Uterus (tissue), 4 donors: ENCODE measurements around the gene ADAMTS9. TPM values are rescaled to one million over a fixed set of nuclear protein-coding genes. Genes with fewer than 3 reads are reported as not detected.

Experiments used
- DNase-seq, 2 donors: peaks; one replicate each; pipeline ENCODE4 v3.0.0-alpha.2; 2019 to 2020
- H3K27ac ChIP-seq, 2 donors: fragments of 200-600 bp; sonication (generic); 1 replicate in 1 of 2; 2 replicates in 1 of 2; pipeline ENCODE4 v1.5.1; 2016 to 2018
- H3K27me3 ChIP-seq, 2 donors: fragments of 200-600 bp; sonication (generic); one replicate each; pipeline ENCODE4 v1.5.1; 2018 to 2019; ENCODE audit warnings: control low read depth in 1 of 2
- H3K36me3 ChIP-seq, 2 donors: fragments of 200-600 bp; sonication (generic); one replicate each; pipeline ENCODE4 v1.5.1; 2019; ENCODE audit warnings: control low read depth in 1 of 2
- H3K4me1 ChIP-seq, 2 donors: fragments of 200-600 bp; sonication (generic); one replicate each; pipeline ENCODE4 v1.5.1; 2018 to 2019; ENCODE audit warnings: control low read depth in 1 of 2
- H3K4me3 ChIP-seq, 2 donors: fragments of 200-600 bp; sonication (generic); 1 replicate in 1 of 2; 2 replicates in 1 of 2; pipeline ENCODE4 v1.5.1; 2018 to 2019; ENCODE audit warnings: mild to moderate bottlenecking in 1 of 2
- H3K9me3 ChIP-seq, 2 donors: fragments of 200-600 bp; sonication (generic); one replicate each; pipeline ENCODE4 v1.5.1; 2019; ENCODE audit warnings: control low read depth in 1 of 2
- CTCF ChIP-seq, 4 experiments: fragments of 200-600 bp in 2 of 4; fragments of 450-650 bp in 2 of 4; sonication (generic) in 2 of 4; IDR thresholded peaks; one replicate each; pipeline ENCODE4 v1.5.1; 2016 to 2019; ENCODE audit warnings: antibody characterized with exemption in 4 of 4, mild to moderate bottlenecking in 2 of 4, moderate library complexity in 1 of 4
- POLR2A ChIP-seq, 2 donors: fragments of 450-650 bp; IDR thresholded peaks; one replicate each; pipeline ENCODE4 v1.6.1; 2016; ENCODE audit warnings: antibody characterized with exemption in 2 of 2, mild to moderate bottlenecking in 1 of 2, moderate library complexity in 1 of 2
- intact Hi-C: fragments of 100-400 bp; cut with DNase I; formaldehyde crosslinking; loops from one replicate; pipeline ENCODE4 v1.15.1; 2023; ENCODE audit warnings: low total_unique reads
- total RNA-seq, 4 donors: library from RNA; depleted of rRNA in 3 of 4; stranded (reverse); fragments of >200 nt in 3 of 4; gene quantifications; one replicate each; pipeline versions ENCODE4 v1.1.0 to v1.2.4, GENCODE V29; 2014 to 2023
- donor health status: DM: yes; HTN: yes; CAD: no.

ADAMTS9 gene
- total RNA-seq, 4 donors from 2014 or later = 17.4 to 197 (median 160) TPM

GRCh38 chr3:64508140-64508539 lies 179.7 kb downstream of the ADAMTS9 start:
- intact Hi-C loops = no loop called here
- no peaks in the 10 kb centered on the region for H3K4me1 ChIP-seq
- no peaks in the 10 kb centered on the region for H3K36me3 ChIP-seq
- TF ChIP-seq CTCF (IDR thresholded peaks at IDR 0.05) = no peak
- no peaks in the 10 kb centered on the region for H3K9me3 ChIP-seq
- no peak overlapping the region for H3K4me3 ChIP-seq
- H3K27me3 ChIP-seq = no peaks in the 10 kb centered on the region
- DNase-seq = no peak
- H3K27ac ChIP-seq = no peak overlapping the region

GRCh38 chr3:64506255-64506654 lies 181.5 kb downstream of the ADAMTS9 start:
- TF ChIP-seq CTCF (IDR thresholded peaks at IDR 0.05) (no peak), POLR2A (IDR thresholded peaks at IDR 0.05) (no peak)
- no peaks in the 10 kb centered on the region for H3K36me3 ChIP-seq
- H3K4me3 ChIP-seq = no peak overlapping the region
- H3K4me1 ChIP-seq = no peaks in the 10 kb centered on the region
- no peaks in the 10 kb centered on the region for H3K9me3 ChIP-seq
- no peak for DNase-seq
- H3K27ac ChIP-seq = no peak overlapping the region
- H3K27me3 ChIP-seq = no peaks in the 10 kb centered on the region
- intact Hi-C loops = no loop called here

- Histone ChIP-seq H3K27ac (no peak overlapping the region), H3K27me3 (no peaks in the 10 kb centered on the region), H3K9me3 (no peaks in the 10 kb centered on the region), H3K4me1 (no peaks in the 10 kb centered on the region), H3K36me3 (no peaks in the 10 kb centered on the region), H3K4me3 (no peak overlapping the region)
- intact Hi-C loops = no loop called here
- TF ChIP-seq POLR2A (IDR thresholded peaks at IDR 0.05) (no peak), CTCF (IDR thresholded peaks at IDR 0.05) (no peak)
- DNase-seq = no peak
Measured at GRCh38 chr3:64505419-64505818, 182.4 kb downstream of the ADAMTS9 start.

- Histone ChIP-seq H3K27me3 (no peaks in the 10 kb centered on the region), H3K4me3 (no peak overlapping the region), H3K4me1 (no peaks in the 10 kb centered on the region), H3K9me3 (no peaks in the 10 kb centered on the region), H3K27ac (no peak overlapping the region), H3K36me3 (no peaks in the 10 kb centered on the region)
- no peak for TF ChIP-seq POLR2A (IDR thresholded peaks at IDR 0.05)
- intact Hi-C loops = no loop called here
- no peak for DNase-seq
Measured at GRCh38 chr3:64502284-64502683, 185.5 kb downstream of the ADAMTS9 start.

- no peak overlapping the region for H3K4me3 ChIP-seq
- no peaks in the 10 kb centered on the region for H3K27me3 ChIP-seq
- H3K36me3 ChIP-seq = no peaks in the 10 kb centered on the region
- TF ChIP-seq CTCF (IDR thresholded peaks at IDR 0.05) (no peak), POLR2A (IDR thresholded peaks at IDR 0.05) (no peak)
- no peaks in the 10 kb centered on the region for H3K9me3 ChIP-seq
- H3K4me1 ChIP-seq = no peaks in the 10 kb centered on the region
- no peak overlapping the region for H3K27ac ChIP-seq
- no peak for DNase-seq
- intact Hi-C loops = no loop called here
Measured at GRCh38 chr3:64501298-64501906, 186.4 kb downstream of the ADAMTS9 start.
